Panc1 (cell line): Measurements from ENCODE around the gene GLB1L. TPM values are rescaled to one million over a fixed set of nuclear protein-coding genes. Genes with fewer than 3 reads are reported as not detected.

Experiments
- ATAC-seq: fragments of 200-7000 bp; cut with Tn5 transposase; 2 replicates; pipeline ENCODE4 v1.9.1; 2020; ENCODE audit warnings: mild to moderate bottlenecking, moderate library complexity
- BruUV-seq: library from RNA; stranded (reverse); fragments of 400-500 nt; replicated peaks from 2 replicates; lab custom pipeline; 2021; lab: Mats Ljungman, UMichigan
- CTCF ChIA-PET: fragments of 300-600 bp; sonication (Branson Sonifier 250); formaldehyde crosslinking; loops from one replicate; lab custom pipeline; 2022; ENCODE audit warnings: antibody characterized with exemption; lab: Charles Lee
- POLR2A ChIA-PET: fragments of 300-600 bp; sonication (Branson Sonifier 250); formaldehyde crosslinking; loops from one replicate; lab custom pipeline; 2022; ENCODE audit warnings: antibody characterized with exemption; lab: Charles Lee
- DNase-seq: peaks from one replicate; pipeline ENCODE4 v3.0.0-alpha.2; 2010; ENCODE audit warnings: low read depth, low spot score
- H3K27ac ChIP-seq: 2 replicates; pipeline ENCODE4 v1.5.1; 2011; ENCODE audit warnings: mild to moderate bottlenecking, low read length, inconsistent platforms
- H3K27me3 ChIP-seq: fragments of 200-500 bp; sonication (Bioruptor generic); 2 replicates; pipeline ENCODE4 v1.6.0; 2014; ENCODE audit warnings: low read length, inconsistent platforms; ENCODE audit not compliant: control insufficient read depth, insufficient read depth
- H3K36me3 ChIP-seq: fragments of 200-500 bp; sonication (Bioruptor generic); 2 replicates; pipeline ENCODE4 v1.5.1; 2014; ENCODE audit warnings: inconsistent platforms, mild to moderate bottlenecking, low read length, moderate library complexity; ENCODE audit not compliant: control insufficient read depth, insufficient read depth
- H3K4me1 ChIP-seq: 2 replicates; pipeline ENCODE4 v1.5.1; 2011; ENCODE audit warnings: inconsistent platforms, mild to moderate bottlenecking, low read length, moderate library complexity; ENCODE audit not compliant: control insufficient read depth, insufficient read depth
- H3K4me3 ChIP-seq, 2 experiments: 2 replicates each; pipeline ENCODE4 v1.5.1; 2011 to 2012; ENCODE audit warnings: low read depth in 2 of 2, low read length in 2 of 2, mild to moderate bottlenecking in 2 of 2, inconsistent platforms in 1 of 2, moderate library complexity in 1 of 2
- H3K9me3 ChIP-seq: fragments of 200-500 bp; sonication (Bioruptor generic); 2 replicates; pipeline ENCODE4 v1.5.1; 2014; ENCODE audit warnings: low read depth, mild to moderate bottlenecking, inconsistent platforms, low read length, moderate library complexity; ENCODE audit not compliant: control insufficient read depth, insufficient read depth
- POLR2AphosphoS5 ChIP-seq: IDR thresholded peaks from 2 replicates; pipeline ENCODE4 v1.6.1; 2012; ENCODE audit warnings: mild to moderate bottlenecking, low read depth, low read length, moderate library complexity
- SIN3A ChIP-seq: IDR thresholded peaks from 2 replicates; pipeline ENCODE4 v1.6.1; 2012; ENCODE audit warnings: low read depth, mild to moderate bottlenecking, low read length, moderate library complexity, borderline replicate concordance; ENCODE audit not compliant: insufficient read depth
- TCF7L2 ChIP-seq: IDR thresholded peaks from 2 replicates; pipeline ENCODE4 v1.6.1; 2011; ENCODE audit warnings: mild to moderate bottlenecking, low read depth, low read length, inconsistent platforms
- in situ Hi-C: cut with HindIII; loops from 2 replicates; pipeline ENCODE4 v1.10.0; 2016; ENCODE audit warnings: low sequenced_read_pairs, low pct_unique_long_range_greater_than_20kb
- intact Hi-C: fragments of 100-400 bp; cut with micrococcal nuclease; formaldehyde crosslinking; loops from one replicate; pipeline ENCODE4 v1.10.0; 2022; ENCODE audit not compliant: unreplicated experiment
- total RNA-seq: library from RNA; stranded (reverse); gene quantifications from one replicate; pipeline ENCODE4 v1.2.1, GENCODE V29; 2021; ENCODE audit not compliant: unreplicated experiment
- TF ChIP-seq, protein P1 (sequence below), 2 experiments: IDR thresholded peaks; 2 replicates each; pipeline ENCODE4 v1.6.1; 2011 to 2012; ENCODE audit warnings: low read depth in 2 of 2, control low read depth in 1 of 2, low read length in 1 of 2, mild to moderate bottlenecking in 1 of 2, moderate library complexity in 1 of 2; ENCODE audit not compliant: insufficient read depth in 1 of 2
- TF ChIP-seq, protein P2 (sequence below): fragments of 450-650 bp; IDR thresholded peaks from 2 replicates; pipeline ENCODE4 v1.5.1; 2017; ENCODE audit warnings: mild to moderate bottlenecking

GLB1L gene
- total RNA-seq, 1 experiment from 2014 or later = 8.1 TPM

GRCh38 chr2:219246559-219246958 is 1.3 kb upstream of the GLB1L start:
- intact Hi-C loops (no loop called here), in situ Hi-C loops (no loop called here)
- Histone ChIP-seq H3K27me3 (no peaks in the 10 kb centered on the region), H3K36me3 (no peaks in the 10 kb centered on the region; the same call in 1 of the 2 replicates), H3K4me1 (peaks cover 39% of the 10 kb centered on the region), H3K27ac (no peak overlapping the region; the same call in 1 of the 2 replicates), H3K4me3 (no peak overlapping the region), H3K9me3 (no peaks in the 10 kb centered on the region)
- TSS peak; percentile 91 for BruUV-seq
- POLR2A ChIA-PET = no interaction called here
- CTCF ChIA-PET = interaction anchor here (1.2 kb wide), 1 partner anchor 16 kb away, joined by 6 read pairs; no protein-coding TSS in a partner anchor
- DNase-seq (no peak), ATAC-seq (no peak)
- TF ChIP-seq, protein P1, sequence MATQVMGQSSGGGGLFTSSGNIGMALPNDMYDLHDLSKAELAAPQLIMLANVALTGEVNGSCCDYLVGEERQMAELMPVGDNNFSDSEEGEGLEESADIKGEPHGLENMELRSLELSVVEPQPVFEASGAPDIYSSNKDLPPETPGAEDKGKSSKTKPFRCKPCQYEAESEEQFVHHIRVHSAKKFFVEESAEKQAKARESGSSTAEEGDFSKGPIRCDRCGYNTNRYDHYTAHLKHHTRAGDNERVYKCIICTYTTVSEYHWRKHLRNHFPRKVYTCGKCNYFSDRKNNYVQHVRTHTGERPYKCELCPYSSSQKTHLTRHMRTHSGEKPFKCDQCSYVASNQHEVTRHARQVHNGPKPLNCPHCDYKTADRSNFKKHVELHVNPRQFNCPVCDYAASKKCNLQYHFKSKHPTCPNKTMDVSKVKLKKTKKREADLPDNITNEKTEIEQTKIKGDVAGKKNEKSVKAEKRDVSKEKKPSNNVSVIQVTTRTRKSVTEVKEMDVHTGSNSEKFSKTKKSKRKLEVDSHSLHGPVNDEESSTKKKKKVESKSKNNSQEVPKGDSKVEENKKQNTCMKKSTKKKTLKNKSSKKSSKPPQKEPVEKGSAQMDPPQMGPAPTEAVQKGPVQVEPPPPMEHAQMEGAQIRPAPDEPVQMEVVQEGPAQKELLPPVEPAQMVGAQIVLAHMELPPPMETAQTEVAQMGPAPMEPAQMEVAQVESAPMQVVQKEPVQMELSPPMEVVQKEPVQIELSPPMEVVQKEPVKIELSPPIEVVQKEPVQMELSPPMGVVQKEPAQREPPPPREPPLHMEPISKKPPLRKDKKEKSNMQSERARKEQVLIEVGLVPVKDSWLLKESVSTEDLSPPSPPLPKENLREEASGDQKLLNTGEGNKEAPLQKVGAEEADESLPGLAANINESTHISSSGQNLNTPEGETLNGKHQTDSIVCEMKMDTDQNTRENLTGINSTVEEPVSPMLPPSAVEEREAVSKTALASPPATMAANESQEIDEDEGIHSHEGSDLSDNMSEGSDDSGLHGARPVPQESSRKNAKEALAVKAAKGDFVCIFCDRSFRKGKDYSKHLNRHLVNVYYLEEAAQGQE (IDR thresholded peaks at IDR 0.05; ENCODE audit: insufficient read depth in 1 of 2, low read depth in 2 of 2, low read length in 1 of 2) = no peak
- TF ChIP-seq SIN3A (no peak), TCF7L2 (no peak)

DNA sequence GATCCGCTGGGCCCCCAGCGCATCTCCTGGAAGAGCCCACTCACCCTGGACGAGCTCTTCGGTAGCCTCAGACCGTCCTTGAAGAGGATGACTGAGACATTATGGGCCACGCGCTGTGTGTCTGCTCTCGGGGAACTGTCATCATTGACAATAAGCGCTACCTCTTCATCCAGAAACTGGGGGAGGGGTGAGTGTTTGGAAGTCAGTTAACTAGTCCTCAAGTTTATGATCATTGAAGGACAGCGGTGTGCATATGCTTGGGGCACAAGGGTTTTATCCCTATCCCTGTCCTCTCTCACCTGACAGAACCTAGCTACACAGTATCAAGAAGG is 621 bp upstream of the GLB1L start:
- intact Hi-C loops (no loop called here), in situ Hi-C loops (no loop called here)
- peak overlapping the region; percentile 84 to 94 for H3K4me3 ChIP-seq
- ChIA-PET CTCF (interaction anchor here (1.2 kb wide), 1 partner anchor 16 kb away, joined by 6 read pairs; no protein-coding TSS in a partner anchor), POLR2A (interaction anchor here (0.5 to 1.5 kb wide), 4 partner anchors 16 to 325 kb away, joined by 4 to 11 read pairs (median 6); partner anchors contain the start of genes ANKZF1 and ATG9A)
- H3K36me3 ChIP-seq = no peaks in the 10 kb centered on the region; the same call in 1 of the 2 replicates
- no peak for ATAC-seq
- no peaks in the 10 kb centered on the region for H3K9me3 ChIP-seq
- no TSS peak for BruUV-seq
- H3K4me1 ChIP-seq = peaks cover 39% of the 10 kb centered on the region
- H3K27me3 ChIP-seq = no peaks in the 10 kb centered on the region
- TF ChIP-seq SIN3A (no peak), TCF7L2 (no peak), POLR2AphosphoS5 (no peak)
- TF ChIP-seq, protein P1 (IDR thresholded peaks at IDR 0.05; ENCODE audit: insufficient read depth in 1 of 2, low read depth in 2 of 2, low read length in 1 of 2) = no peak
- TF ChIP-seq, protein P2, sequence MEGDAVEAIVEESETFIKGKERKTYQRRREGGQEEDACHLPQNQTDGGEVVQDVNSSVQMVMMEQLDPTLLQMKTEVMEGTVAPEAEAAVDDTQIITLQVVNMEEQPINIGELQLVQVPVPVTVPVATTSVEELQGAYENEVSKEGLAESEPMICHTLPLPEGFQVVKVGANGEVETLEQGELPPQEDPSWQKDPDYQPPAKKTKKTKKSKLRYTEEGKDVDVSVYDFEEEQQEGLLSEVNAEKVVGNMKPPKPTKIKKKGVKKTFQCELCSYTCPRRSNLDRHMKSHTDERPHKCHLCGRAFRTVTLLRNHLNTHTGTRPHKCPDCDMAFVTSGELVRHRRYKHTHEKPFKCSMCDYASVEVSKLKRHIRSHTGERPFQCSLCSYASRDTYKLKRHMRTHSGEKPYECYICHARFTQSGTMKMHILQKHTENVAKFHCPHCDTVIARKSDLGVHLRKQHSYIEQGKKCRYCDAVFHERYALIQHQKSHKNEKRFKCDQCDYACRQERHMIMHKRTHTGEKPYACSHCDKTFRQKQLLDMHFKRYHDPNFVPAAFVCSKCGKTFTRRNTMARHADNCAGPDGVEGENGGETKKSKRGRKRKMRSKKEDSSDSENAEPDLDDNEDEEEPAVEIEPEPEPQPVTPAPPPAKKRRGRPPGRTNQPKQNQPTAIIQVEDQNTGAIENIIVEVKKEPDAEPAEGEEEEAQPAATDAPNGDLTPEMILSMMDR = no peak
- peak overlapping the region; percentile 81 for H3K27ac ChIP-seq
- no peak for DNase-seq
